C4-2B (cell line): ENCODE data around the gene NLE1.

Experiments
- ZFX ChIP-seq: fragments of 450-650 bp; IDR thresholded peaks from 2 replicates; pipeline ENCODE4 v1.6.1; 2017
- TF ChIP-seq, protein P1 (sequence below): fragments of 450-650 bp; conservative IDR thresholded peaks from 2 replicates; pipeline ENCODE4 v1.5.1; 2017; ENCODE audit warnings: mild to moderate bottlenecking

DNA sequence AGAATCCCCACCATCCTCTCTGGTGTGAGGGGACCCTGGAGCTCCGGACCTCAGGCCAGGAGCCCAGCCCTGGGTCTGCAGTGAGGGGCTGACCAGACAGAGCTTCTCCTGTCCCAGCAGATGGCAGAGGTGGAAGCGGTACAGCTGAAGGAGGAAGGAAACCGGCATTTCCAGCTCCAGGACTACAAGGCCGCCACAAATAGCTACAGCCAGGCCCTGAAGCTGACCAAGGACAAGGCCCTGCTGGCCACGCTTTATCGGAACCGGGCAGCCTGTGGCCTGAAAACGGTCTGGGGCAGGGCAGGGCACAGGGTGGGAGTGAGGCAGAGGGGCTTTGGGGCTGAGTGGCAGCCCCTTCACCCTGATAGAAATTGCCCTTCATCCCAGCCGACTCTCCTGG is 6.0 kb upstream of the NLE1 start:
- TF ChIP-seq, protein P1, sequence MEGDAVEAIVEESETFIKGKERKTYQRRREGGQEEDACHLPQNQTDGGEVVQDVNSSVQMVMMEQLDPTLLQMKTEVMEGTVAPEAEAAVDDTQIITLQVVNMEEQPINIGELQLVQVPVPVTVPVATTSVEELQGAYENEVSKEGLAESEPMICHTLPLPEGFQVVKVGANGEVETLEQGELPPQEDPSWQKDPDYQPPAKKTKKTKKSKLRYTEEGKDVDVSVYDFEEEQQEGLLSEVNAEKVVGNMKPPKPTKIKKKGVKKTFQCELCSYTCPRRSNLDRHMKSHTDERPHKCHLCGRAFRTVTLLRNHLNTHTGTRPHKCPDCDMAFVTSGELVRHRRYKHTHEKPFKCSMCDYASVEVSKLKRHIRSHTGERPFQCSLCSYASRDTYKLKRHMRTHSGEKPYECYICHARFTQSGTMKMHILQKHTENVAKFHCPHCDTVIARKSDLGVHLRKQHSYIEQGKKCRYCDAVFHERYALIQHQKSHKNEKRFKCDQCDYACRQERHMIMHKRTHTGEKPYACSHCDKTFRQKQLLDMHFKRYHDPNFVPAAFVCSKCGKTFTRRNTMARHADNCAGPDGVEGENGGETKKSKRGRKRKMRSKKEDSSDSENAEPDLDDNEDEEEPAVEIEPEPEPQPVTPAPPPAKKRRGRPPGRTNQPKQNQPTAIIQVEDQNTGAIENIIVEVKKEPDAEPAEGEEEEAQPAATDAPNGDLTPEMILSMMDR: no peak
- no peak for TF ChIP-seq ZFX
